Colonic mucosa (tissue), 4 donors: ENCODE measurements around the gene RTN4R. TPM values are rescaled to one million over a fixed set of nuclear protein-coding genes. Genes with fewer than 3 reads are reported as not detected.

ENCODE experiments used
- DNase-seq: peaks from one replicate; pipeline ENCODE4 v3.0.0-alpha.2; 2020
- H3K27ac ChIP-seq: fragments of 200-600 bp; one replicate; pipeline ENCODE4 v1.8.0; 2021
- H3K27me3 ChIP-seq: fragments of 200-600 bp; one replicate; pipeline ENCODE4 v1.8.0; 2021
- H3K36me3 ChIP-seq: fragments of 200-600 bp; one replicate; pipeline ENCODE4 v1.8.0; 2021
- H3K4me1 ChIP-seq: fragments of 200-600 bp; one replicate; pipeline ENCODE4 v1.8.0; 2021; ENCODE audit warnings: mild to moderate bottlenecking
- H3K4me3 ChIP-seq: fragments of 200-600 bp; one replicate; pipeline ENCODE4 v1.8.0; 2021
- H3K9ac ChIP-seq, 2 donors: one replicate each; pipeline ENCODE4 v1.7.0; 2013; ENCODE audit warnings: control low read depth in 2 of 2, low read depth in 2 of 2, low read length in 2 of 2
- H3K9me3 ChIP-seq: fragments of 200-600 bp; one replicate; pipeline ENCODE4 v1.8.0; 2021
- intact Hi-C: fragments of 100-400 bp; cut with DNase I; formaldehyde crosslinking; loops from one replicate; pipeline ENCODE4 v1.14.1; 2022
- microRNA-seq: library from miRNA; unstranded; fragments of <30 nt; microRNA quantifications from one replicate; pipeline ENCODE4, GENCODE V29; 2019
- total RNA-seq, 2 donors: library from RNA; stranded (reverse); fragmentation: NEBNext Ultra II Directional in 1 of 2; extraction: Animal tissue kit (Norgen Biotek cat#: 25700) in 1 of 2; gene quantifications; one replicate each; pipeline ENCODE4 v1.2.1, GENCODE V29; 2021
- TF ChIP-seq, protein P1 (sequence below): fragments of 200-600 bp; IDR thresholded peaks from one replicate; pipeline ENCODE4 v1.8.0; 2022; ENCODE audit warnings: antibody characterized with exemption, mild to moderate bottlenecking
- donor health status: healthy.
- donor health status: DM: no; HTN: no; CAD: no.
- donor health status: DM: no; HTN: no; CAD: no.

Gene RTN4R
- total RNA-seq, 2 donors from 2014 or later = 6.1 to 8.5 TPM

DNA sequence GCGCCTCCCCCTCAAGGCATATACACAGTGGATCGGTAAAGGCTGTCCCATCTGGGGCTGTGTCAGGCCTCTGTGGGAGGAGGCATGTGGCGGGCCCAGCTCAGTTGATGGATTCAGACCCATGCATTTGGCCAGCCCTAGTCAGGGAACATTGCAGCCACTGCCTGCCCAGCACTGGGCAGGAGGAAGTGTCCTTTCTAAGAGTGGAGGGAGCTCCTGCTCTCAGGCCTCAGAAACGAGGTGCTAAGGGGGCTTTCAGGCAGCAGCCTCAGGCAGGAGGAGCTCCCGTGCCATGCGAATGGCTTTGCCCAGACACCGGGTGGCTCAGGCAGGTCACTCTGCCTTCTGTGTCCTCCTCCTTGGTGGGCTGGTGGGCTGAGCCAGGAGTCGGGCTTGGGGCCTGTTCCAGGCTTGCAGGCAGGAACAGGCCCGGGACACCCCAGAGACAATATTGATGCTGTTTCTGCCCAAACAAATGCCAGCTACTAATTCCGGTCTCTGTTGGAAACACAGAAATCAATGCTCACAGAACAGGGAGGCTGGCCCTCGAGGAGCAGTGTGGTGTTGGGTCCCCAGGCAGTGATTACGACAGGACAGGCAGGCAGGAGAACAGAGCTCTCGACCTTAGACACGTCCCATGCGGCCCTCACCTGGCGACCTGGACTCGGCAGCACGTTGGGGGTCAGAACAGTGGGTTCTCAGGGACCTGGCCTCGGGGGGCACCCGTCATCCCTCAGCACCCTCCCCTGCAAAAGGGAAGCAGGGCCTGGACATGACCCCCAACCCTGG is 75.0 kb downstream of the RTN4R start:
- H3K27ac ChIP-seq = no peak overlapping the region
- H3K36me3 ChIP-seq = no peaks in the 10 kb centered on the region
- H3K27me3 ChIP-seq = no peaks in the 10 kb centered on the region
- no peak overlapping the region for H3K4me3 ChIP-seq
- intact Hi-C loops = no loop called here
- no peaks in the 10 kb centered on the region for H3K9me3 ChIP-seq
- DNase-seq = no peak
- TF ChIP-seq, protein P1, sequence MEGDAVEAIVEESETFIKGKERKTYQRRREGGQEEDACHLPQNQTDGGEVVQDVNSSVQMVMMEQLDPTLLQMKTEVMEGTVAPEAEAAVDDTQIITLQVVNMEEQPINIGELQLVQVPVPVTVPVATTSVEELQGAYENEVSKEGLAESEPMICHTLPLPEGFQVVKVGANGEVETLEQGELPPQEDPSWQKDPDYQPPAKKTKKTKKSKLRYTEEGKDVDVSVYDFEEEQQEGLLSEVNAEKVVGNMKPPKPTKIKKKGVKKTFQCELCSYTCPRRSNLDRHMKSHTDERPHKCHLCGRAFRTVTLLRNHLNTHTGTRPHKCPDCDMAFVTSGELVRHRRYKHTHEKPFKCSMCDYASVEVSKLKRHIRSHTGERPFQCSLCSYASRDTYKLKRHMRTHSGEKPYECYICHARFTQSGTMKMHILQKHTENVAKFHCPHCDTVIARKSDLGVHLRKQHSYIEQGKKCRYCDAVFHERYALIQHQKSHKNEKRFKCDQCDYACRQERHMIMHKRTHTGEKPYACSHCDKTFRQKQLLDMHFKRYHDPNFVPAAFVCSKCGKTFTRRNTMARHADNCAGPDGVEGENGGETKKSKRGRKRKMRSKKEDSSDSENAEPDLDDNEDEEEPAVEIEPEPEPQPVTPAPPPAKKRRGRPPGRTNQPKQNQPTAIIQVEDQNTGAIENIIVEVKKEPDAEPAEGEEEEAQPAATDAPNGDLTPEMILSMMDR = no peak
- H3K4me1 ChIP-seq = no peaks in the 10 kb centered on the region
- H3K9ac ChIP-seq = no peak overlapping the region

DNA sequence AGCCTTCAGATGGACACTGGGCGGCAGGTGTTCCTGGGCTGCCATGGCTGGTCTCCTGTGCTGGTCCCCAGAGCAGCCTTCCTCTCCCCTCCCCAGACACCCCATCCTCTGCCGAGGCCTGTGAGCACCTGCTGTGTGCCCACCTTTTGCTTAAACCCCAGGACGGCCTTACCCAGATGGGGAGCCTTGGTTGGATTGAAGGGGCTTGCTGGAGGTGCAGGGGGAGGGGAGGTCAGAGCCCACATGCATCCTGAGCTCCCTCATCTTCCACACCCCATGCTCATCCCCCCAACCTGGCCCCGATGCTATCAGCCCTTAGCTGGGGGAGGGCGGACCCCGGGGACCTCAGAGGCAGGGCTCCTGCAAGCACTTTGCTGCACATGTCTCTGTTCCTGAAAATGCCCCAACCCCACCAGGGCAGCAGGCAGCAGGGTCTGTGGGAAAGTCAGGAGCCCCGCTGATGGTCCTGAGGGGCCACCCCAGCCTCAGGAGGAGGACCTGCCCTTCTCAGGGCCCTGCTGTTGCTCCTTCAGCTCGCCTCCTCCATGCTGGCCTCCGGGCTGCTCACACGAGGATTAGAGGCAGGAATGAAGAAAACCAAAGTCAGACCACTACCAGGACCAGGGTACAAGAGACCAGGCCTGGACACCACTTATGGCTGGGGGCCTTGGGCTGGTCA is 75.7 kb downstream of the RTN4R start:
- Histone ChIP-seq H3K4me3 (no peak overlapping the region), H3K27me3 (no peaks in the 10 kb centered on the region)

DNA sequence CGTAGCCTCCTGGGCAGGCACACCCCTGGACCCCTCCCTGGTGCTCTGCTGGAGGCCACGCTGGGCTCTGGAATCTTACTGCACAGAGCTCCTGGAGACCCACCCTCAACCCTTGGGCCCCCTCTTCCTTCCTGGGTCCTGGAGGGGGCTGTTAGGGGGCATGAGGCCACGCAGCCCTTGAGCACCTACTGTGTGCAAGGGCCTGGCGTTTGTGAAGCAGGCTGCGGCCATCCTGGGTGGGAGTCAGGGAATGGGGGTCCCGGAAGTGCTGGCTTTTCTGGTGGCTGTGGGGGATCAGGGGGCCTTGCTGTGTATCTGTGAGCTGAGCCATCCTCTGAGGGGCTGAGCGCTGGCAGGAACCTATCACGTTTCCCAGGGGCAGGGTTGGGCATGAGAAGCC is 76.3 kb downstream of the RTN4R start:
- TF ChIP-seq, protein P1 = no peak
- no peaks in the 10 kb centered on the region for H3K9me3 ChIP-seq
- H3K36me3 ChIP-seq = no peaks in the 10 kb centered on the region
- intact Hi-C loops = no loop called here
- H3K27me3 ChIP-seq = no peaks in the 10 kb centered on the region
- no peak overlapping the region for H3K9ac ChIP-seq
- DNase-seq = no peak
- no peak overlapping the region for H3K27ac ChIP-seq
- H3K4me3 ChIP-seq = no peak overlapping the region
- no peaks in the 10 kb centered on the region for H3K4me1 ChIP-seq

More for the DNA sequence above, 75.7 kb downstream of the RTN4R start:
- Histone ChIP-seq H3K36me3 (no peaks in the 10 kb centered on the region), H3K9ac (no peak overlapping the region), H3K9me3 (no peaks in the 10 kb centered on the region), H3K4me1 (no peaks in the 10 kb centered on the region), H3K27ac (no peak overlapping the region)
- TF ChIP-seq, protein P1 = no peak
- intact Hi-C loops = no loop called here
- no peak for DNase-seq

Small RNAs within 50 kb of the gene (microRNA-seq; reads per million reads assigned to microRNA genes)
- gene MIR1286 = not detected

Other genes with a start within 250 kb of the RTN4R start
- gene TANGO2, start 247.2 kb downstream of the RTN4R start, total RNA-seq = 10 to 100 TPM; 22.1 to 34.1 TPM
- 10 to 100 TPM; 21.1 to 52.7 TPM for gene DGCR8, start 188.1 kb downstream of the RTN4R start, total RNA-seq
- 100 to 1,000 TPM in 1 of 2 donors, 10 to 100 TPM in 1; 71.2 to 266 TPM for gene RANBP1, start 152.2 kb downstream of the RTN4R start, total RNA-seq
- gene TRMT2A, start 151.1 kb downstream of the RTN4R start, total RNA-seq = 10 to 100 TPM; 31.9 to 63.6 TPM
- gene ZDHHC8, start 136.5 kb downstream of the RTN4R start, total RNA-seq = 10 to 100 TPM; 27.9 to 34.1 TPM
- under 1 TPM; 0.22 to 0.32 TPM for gene CCDC188, start 117.3 kb downstream of the RTN4R start, total RNA-seq
- 10 to 100 TPM; 27.0 to 35.6 TPM for gene DGCR6L, start 51.7 kb upstream of the RTN4R start, total RNA-seq
- 1 to 10 TPM; 6.2 to 7.8 TPM for gene ZNF74, start 125.8 kb upstream of the RTN4R start, total RNA-seq
- gene SCARF2, start 169.5 kb upstream of the RTN4R start, total RNA-seq = 1 to 10 TPM in 1 of 2 donors, under 1 TPM in 1; 0.91 to 3.1 TPM
- gene KLHL22, start 227.5 kb upstream of the RTN4R start, total RNA-seq = 10 to 100 TPM; 10.4 to 13.2 TPM
- gene MED15, start 239.3 kb upstream of the RTN4R start, total RNA-seq = 100 to 1,000 TPM in 1 of 2 donors, 10 to 100 TPM in 1; 93.1 to 102 TPM